ENCODE data around the gene SLC23A2. TPM values are rescaled to one million over a fixed set of nuclear protein-coding genes. Genes with fewer than 3 reads are reported as not detected.

Gene SLC23A2
- total and polyA plus RNA-seq, 4 donors: 9.1 to 48.4 (median 14.7) TPM

DNA sequence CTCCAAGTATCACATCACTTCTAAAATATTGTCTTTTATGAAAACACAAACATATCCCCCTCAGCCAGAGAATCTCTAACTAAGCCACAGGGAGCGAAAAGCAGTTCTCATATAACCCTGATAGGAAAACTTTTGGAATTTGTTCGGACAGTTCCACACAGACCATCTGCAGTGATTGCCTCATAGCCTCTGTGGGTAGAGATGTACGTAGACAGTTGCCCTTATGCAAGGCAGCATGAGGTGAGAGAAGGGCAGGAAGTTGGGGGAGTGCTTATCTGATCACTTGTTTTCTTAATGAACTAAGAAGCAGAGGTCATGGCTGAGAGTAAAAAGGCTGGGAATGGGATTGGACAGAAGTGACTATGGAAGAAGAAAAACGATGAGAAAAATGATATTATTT is 39.6 kb downstream of the SLC23A2 start (continued):
- TF ChIP-seq, protein P1, sequence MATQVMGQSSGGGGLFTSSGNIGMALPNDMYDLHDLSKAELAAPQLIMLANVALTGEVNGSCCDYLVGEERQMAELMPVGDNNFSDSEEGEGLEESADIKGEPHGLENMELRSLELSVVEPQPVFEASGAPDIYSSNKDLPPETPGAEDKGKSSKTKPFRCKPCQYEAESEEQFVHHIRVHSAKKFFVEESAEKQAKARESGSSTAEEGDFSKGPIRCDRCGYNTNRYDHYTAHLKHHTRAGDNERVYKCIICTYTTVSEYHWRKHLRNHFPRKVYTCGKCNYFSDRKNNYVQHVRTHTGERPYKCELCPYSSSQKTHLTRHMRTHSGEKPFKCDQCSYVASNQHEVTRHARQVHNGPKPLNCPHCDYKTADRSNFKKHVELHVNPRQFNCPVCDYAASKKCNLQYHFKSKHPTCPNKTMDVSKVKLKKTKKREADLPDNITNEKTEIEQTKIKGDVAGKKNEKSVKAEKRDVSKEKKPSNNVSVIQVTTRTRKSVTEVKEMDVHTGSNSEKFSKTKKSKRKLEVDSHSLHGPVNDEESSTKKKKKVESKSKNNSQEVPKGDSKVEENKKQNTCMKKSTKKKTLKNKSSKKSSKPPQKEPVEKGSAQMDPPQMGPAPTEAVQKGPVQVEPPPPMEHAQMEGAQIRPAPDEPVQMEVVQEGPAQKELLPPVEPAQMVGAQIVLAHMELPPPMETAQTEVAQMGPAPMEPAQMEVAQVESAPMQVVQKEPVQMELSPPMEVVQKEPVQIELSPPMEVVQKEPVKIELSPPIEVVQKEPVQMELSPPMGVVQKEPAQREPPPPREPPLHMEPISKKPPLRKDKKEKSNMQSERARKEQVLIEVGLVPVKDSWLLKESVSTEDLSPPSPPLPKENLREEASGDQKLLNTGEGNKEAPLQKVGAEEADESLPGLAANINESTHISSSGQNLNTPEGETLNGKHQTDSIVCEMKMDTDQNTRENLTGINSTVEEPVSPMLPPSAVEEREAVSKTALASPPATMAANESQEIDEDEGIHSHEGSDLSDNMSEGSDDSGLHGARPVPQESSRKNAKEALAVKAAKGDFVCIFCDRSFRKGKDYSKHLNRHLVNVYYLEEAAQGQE (IDR thresholded peaks at IDR 0.05): peak; percentile 84

DNA sequence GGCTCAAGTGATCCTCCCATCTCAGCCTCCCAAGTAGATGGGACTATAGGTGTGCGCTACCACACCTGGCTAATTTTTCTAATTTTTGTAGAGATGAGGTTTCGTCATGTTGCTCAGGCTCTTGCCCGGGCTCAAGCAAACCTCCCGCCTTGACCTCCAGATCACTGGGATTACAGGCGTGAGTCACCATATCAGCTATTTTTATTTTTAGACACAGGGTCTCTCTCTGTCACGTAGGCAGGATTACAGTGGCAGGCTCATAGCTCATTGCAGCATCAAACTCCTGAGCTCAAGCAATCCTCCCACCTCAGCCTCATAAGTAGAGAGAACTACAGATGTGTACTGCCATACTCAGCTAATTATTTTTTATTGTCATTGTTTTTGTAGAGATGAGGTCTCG is 41.7 kb downstream of the SLC23A2 start:
- H3K9me3 ChIP-seq (ENCODE audit: control insufficient read depth in 4 of 4, low read length in 3 of 4): no peaks in the 10 kb centered on the region
- peak overlapping the region in 1 of 2 donors; percentile 64 for H3K9ac ChIP-seq (ENCODE audit: low read depth in 1 of 2, low read length in 2 of 2)
- H3K4me1 ChIP-seq (ENCODE audit: control insufficient read depth in 4 of 4, insufficient read depth in 4 of 4, low read length in 3 of 4): peaks cover 3 to 32% (median 6%) of the 10 kb centered on the region in 4 donors
- no peak overlapping the region for H3K4me3 ChIP-seq (ENCODE audit: low read depth in 1 of 3, low read length in 3 of 3)
- 88% methylated on average over 7 of the region's 7 CpGs for WGBS
- peak overlapping the region; percentile 78 to 86 for H3K27ac ChIP-seq (ENCODE audit: low read depth in 1 of 2, low read length in 2 of 2)
- no peaks in the 10 kb centered on the region for H3K27me3 ChIP-seq (ENCODE audit: control insufficient read depth in 4 of 4, insufficient read depth in 4 of 4, low read length in 3 of 4)
- TF ChIP-seq HNF4G (IDR thresholded peaks at IDR 0.05): no peak
- no peak for DNase-seq (ENCODE audit: low spot score)
- H3K36me3 ChIP-seq (ENCODE audit: control insufficient read depth in 4 of 4, insufficient read depth in 3 of 4, low read depth in 1 of 4, low read length in 3 of 4): no peaks in the 10 kb centered on the region

DNA sequence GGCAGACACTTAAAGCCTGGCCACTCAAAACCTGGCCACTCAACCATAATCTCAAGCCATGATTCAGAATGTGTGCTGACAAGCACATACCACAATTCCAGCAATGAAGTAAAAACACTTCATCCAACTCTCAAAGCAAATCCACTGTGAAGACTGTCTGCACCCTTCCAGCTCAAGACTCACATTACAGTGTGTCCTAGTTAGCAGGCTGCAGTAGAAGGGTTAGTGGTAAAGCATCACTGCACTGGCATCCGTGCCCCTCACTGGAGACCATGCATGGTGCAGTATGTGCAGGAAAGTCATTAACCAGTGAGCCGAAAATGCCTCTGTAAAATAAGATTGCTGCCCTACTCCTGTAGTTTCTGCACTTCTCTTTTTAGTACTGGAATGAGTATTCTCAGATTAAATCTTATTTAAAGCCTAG is 43.4 kb downstream of the SLC23A2 start:
- 88% methylated on average over 2 of the region's 2 CpGs for WGBS
- DNase-seq (ENCODE audit: low spot score): no peak
- no peaks in the 10 kb centered on the region for H3K27me3 ChIP-seq (ENCODE audit: control insufficient read depth in 4 of 4, insufficient read depth in 4 of 4, low read length in 3 of 4)
- no peak overlapping the region for H3K27ac ChIP-seq (ENCODE audit: low read depth in 1 of 2, low read length in 2 of 2)
- TF ChIP-seq, protein P2, sequence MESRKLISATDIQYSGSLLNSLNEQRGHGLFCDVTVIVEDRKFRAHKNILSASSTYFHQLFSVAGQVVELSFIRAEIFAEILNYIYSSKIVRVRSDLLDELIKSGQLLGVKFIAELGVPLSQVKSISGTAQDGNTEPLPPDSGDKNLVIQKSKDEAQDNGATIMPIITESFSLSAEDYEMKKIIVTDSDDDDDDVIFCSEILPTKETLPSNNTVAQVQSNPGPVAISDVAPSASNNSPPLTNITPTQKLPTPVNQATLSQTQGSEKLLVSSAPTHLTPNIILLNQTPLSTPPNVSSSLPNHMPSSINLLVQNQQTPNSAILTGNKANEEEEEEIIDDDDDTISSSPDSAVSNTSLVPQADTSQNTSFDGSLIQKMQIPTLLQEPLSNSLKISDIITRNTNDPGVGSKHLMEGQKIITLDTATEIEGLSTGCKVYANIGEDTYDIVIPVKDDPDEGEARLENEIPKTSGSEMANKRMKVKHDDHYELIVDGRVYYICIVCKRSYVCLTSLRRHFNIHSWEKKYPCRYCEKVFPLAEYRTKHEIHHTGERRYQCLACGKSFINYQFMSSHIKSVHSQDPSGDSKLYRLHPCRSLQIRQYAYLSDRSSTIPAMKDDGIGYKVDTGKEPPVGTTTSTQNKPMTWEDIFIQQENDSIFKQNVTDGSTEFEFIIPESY (IDR thresholded peaks at IDR 0.05): no peak
- TF ChIP-seq RAD21 (IDR thresholded peaks at IDR 0.05): no peak
- TF ChIP-seq, protein P1 (IDR thresholded peaks at IDR 0.05): no peak
- no peaks in the 10 kb centered on the region for H3K36me3 ChIP-seq (ENCODE audit: control insufficient read depth in 4 of 4, insufficient read depth in 3 of 4, low read depth in 1 of 4, low read length in 3 of 4)
- H3K9me3 ChIP-seq (ENCODE audit: control insufficient read depth in 4 of 4, low read length in 3 of 4): no peaks in the 10 kb centered on the region
- peak overlapping the region in 1 of 2 donors; percentile 42 for H3K9ac ChIP-seq (ENCODE audit: low read depth in 1 of 2, low read length in 2 of 2)
- no peak overlapping the region for H3K4me3 ChIP-seq (ENCODE audit: low read depth in 1 of 3, low read length in 3 of 3)
- H3K4me1 ChIP-seq (ENCODE audit: control insufficient read depth in 4 of 4, insufficient read depth in 4 of 4, low read length in 3 of 4): peaks cover 3 to 31% (median 5%) of the 10 kb centered on the region in 4 donors

DNA sequence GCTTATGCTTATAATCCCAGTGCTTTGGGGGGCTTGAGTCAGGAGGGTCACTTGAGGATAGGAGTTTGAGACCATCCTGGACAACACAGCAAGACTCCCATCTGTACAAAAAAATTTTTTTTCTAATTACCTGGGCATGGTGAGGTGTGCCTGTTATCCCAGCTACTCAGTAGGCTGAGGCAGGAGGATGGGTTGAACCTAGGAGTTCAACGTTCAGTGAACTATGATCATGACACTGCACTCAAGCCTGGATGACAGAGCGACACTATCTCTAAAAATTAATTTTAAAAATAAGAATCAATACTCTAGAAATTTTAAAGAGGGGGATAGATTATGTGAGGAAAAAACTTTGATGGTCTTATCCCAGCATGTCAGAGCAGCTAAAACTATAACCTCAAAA is 44.1 kb downstream of the SLC23A2 start:
- WGBS: 39% methylated on average over 2 of the region's 2 CpGs
- Histone ChIP-seq H3K27me3 (ENCODE audit: control insufficient read depth in 4 of 4, insufficient read depth in 4 of 4, low read length in 3 of 4) (no peaks in the 10 kb centered on the region), H3K9me3 (ENCODE audit: control insufficient read depth in 4 of 4, low read length in 3 of 4) (no peaks in the 10 kb centered on the region), H3K9ac (ENCODE audit: low read depth in 1 of 2, low read length in 2 of 2) (no peak overlapping the region), H3K4me3 (ENCODE audit: low read depth in 1 of 3, low read length in 3 of 3) (no peak overlapping the region), H3K36me3 (ENCODE audit: control insufficient read depth in 4 of 4, insufficient read depth in 3 of 4, low read depth in 1 of 4, low read length in 3 of 4) (peaks cover 0 to 4% (median under 1%) of the 10 kb centered on the region in 4 donors), H3K27ac (ENCODE audit: low read depth in 1 of 2, low read length in 2 of 2) (peak overlapping the region; percentile 14 to 28), H3K4me1 (ENCODE audit: control insufficient read depth in 4 of 4, insufficient read depth in 4 of 4, low read length in 3 of 4) (peaks cover under 1 to 24% (median 2%) of the 10 kb centered on the region in 4 donors)
- DNase-seq (ENCODE audit: low spot score): no peak
- TF ChIP-seq, protein P3, sequence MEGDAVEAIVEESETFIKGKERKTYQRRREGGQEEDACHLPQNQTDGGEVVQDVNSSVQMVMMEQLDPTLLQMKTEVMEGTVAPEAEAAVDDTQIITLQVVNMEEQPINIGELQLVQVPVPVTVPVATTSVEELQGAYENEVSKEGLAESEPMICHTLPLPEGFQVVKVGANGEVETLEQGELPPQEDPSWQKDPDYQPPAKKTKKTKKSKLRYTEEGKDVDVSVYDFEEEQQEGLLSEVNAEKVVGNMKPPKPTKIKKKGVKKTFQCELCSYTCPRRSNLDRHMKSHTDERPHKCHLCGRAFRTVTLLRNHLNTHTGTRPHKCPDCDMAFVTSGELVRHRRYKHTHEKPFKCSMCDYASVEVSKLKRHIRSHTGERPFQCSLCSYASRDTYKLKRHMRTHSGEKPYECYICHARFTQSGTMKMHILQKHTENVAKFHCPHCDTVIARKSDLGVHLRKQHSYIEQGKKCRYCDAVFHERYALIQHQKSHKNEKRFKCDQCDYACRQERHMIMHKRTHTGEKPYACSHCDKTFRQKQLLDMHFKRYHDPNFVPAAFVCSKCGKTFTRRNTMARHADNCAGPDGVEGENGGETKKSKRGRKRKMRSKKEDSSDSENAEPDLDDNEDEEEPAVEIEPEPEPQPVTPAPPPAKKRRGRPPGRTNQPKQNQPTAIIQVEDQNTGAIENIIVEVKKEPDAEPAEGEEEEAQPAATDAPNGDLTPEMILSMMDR (IDR thresholded peaks at IDR 0.05; ENCODE audit: low read depth, low read length, missing input control): no peak
- TF ChIP-seq FOXA2 (IDR thresholded peaks at IDR 0.05) (no peak), SP1 (IDR thresholded peaks at IDR 0.05) (no peak), NR2F2 (IDR thresholded peaks at IDR 0.05) (no peak), HNF4A (conservative IDR thresholded peaks at IDR 0.05) (peak; percentile 55 to 59)
- TF ChIP-seq, protein P2 (IDR thresholded peaks at IDR 0.05): no peak

Measured in liver (tissue), 9 donors.